OCI-LY7 (cell line): ENCODE measurements around the gene CABYR. TPM values are rescaled to one million over a fixed set of nuclear protein-coding genes. Genes with fewer than 3 reads are reported as not detected.

Experiments used
- BruUV-seq: library from RNA; stranded (reverse); fragments of 400-500 nt; replicated peaks from 2 replicates; lab custom pipeline; 2021; lab: Mats Ljungman, UMichigan
- CTCF ChIA-PET: fragments of 300-600 bp; sonication (Branson Sonifier 250); formaldehyde crosslinking; loops from one replicate; lab custom pipeline; 2022; ENCODE audit warnings: antibody characterized with exemption; ENCODE audit not compliant: unreplicated experiment; lab: Charles Lee
- POLR2A ChIA-PET: fragments of 300-600 bp; sonication (Branson Sonifier 250); formaldehyde crosslinking; loops from one replicate; lab custom pipeline; 2022; ENCODE audit warnings: antibody characterized with exemption; lab: Charles Lee
- DNase-seq: peaks from one replicate; pipeline ENCODE4 v3.0.0-alpha.2; 2015; ENCODE audit warnings: low spot score
- H2AFZ ChIP-seq: fragments of 200-600 bp; sonication (generic), shearing (Covaris generic); 2 replicates; pipeline ENCODE4 v1.6.1; 2014; ENCODE audit warnings: mild to moderate bottlenecking, antibody characterized with exemption, low read length, moderate library complexity
- H3K27ac ChIP-seq: fragments of 200-600 bp; sonication (generic); 2 replicates; pipeline ENCODE4 v1.5.1; 2014; ENCODE audit warnings: mixed run types, low read depth, mild to moderate bottlenecking, moderate library complexity, low read length, inconsistent platforms; ENCODE audit not compliant: poor library complexity, severe bottlenecking
- H3K36me3 ChIP-seq: fragments of 200-600 bp; sonication (generic); 2 replicates; pipeline ENCODE4 v1.6.1; 2014; ENCODE audit warnings: mild to moderate bottlenecking, antibody characterized with exemption, low read length, moderate library complexity, mixed read lengths; ENCODE audit not compliant: insufficient read depth
- H3K4me1 ChIP-seq: fragments of 200-600 bp; sonication (generic); 2 replicates; pipeline ENCODE4 v1.5.1; 2014; ENCODE audit warnings: mild to moderate bottlenecking, low read length; ENCODE audit not compliant: insufficient read depth, poor library complexity, severe bottlenecking
- H3K4me2 ChIP-seq: fragments of 200-600 bp; sonication (generic); 2 replicates; pipeline ENCODE4 v1.6.1; 2014; ENCODE audit warnings: mild to moderate bottlenecking, low read length
- H3K4me3 ChIP-seq: fragments of 200-600 bp; sonication (generic); 2 replicates; pipeline ENCODE4 v1.5.1; 2014; ENCODE audit warnings: mild to moderate bottlenecking, low read depth, low read length; ENCODE audit not compliant: poor library complexity, severe bottlenecking
- H3K79me2 ChIP-seq: fragments of 200-600 bp; sonication (generic); 2 replicates; pipeline ENCODE4 v1.6.1; 2016; ENCODE audit warnings: low read depth, mild to moderate bottlenecking, low read length, moderate library complexity, mixed read lengths; ENCODE audit not compliant: insufficient read depth
- H3K9me2 ChIP-seq: fragments of 200-600 bp; sonication (generic); 2 replicates; pipeline ENCODE4 v1.6.1; 2016; ENCODE audit warnings: mild to moderate bottlenecking, low read length, mixed read lengths; ENCODE audit not compliant: insufficient read depth
- H3K9me3 ChIP-seq: fragments of 200-600 bp; sonication (generic); 2 replicates; pipeline ENCODE4 v1.6.1; 2014; ENCODE audit warnings: mild to moderate bottlenecking, mixed run types, low read length, mixed read lengths
- H4K20me1 ChIP-seq: fragments of 200-600 bp; sonication (generic); 2 replicates; pipeline ENCODE4 v1.6.1; 2014; ENCODE audit warnings: mild to moderate bottlenecking, antibody characterized with exemption, low read length, moderate library complexity, mixed read lengths; ENCODE audit not compliant: insufficient read depth
- CTCF ChIP-seq: fragments of 200-600 bp; sonication (generic); conservative IDR thresholded peaks from 2 replicates; pipeline ENCODE4 v1.5.1; 2014; ENCODE audit warnings: mild to moderate bottlenecking, antibody characterized with exemption, low read length, moderate library complexity, mixed read lengths
- EZH2phosphoT487 ChIP-seq: fragments of 200-600 bp; sonication (generic); IDR thresholded peaks from 2 replicates; pipeline ENCODE4 v1.6.1; 2018; ENCODE audit warnings: low read depth, borderline replicate concordance, mild to moderate bottlenecking, mixed run types, antibody characterized with exemption, low read length, moderate library complexity, mixed read lengths
- intact Hi-C: fragments of 100-400 bp; cut with micrococcal nuclease; formaldehyde crosslinking; loops from one replicate; pipeline ENCODE4 v1.10.0; 2022; ENCODE audit not compliant: unreplicated experiment
- total RNA-seq, 2 experiments: library from RNA; depleted of rRNA in 1 of 2; stranded (reverse); fragments of >200 nt in 1 of 2; shearing (Covaris generic) in 1 of 2; gene quantifications; 2 replicates each; pipeline ENCODE4 v1.2.3, GENCODE V29; 2014 to 2022

Gene CABYR
- total RNA-seq, 2 experiments from 2014 or later = not detected

- Histone ChIP-seq H3K4me2 (no peak overlapping the region), H3K9me3 (peaks cover 6% of the 10 kb centered on the region; the same call in 1 of the 2 replicates), H4K20me1 (no peaks in the 10 kb centered on the region), H3K36me3 (peaks cover 40% of the 10 kb centered on the region), H2AFZ (no peak overlapping the region), H3K79me2 (no peaks in the 10 kb centered on the region), H3K27ac (no peak overlapping the region), H3K9me2 (no peaks in the 10 kb centered on the region), H3K4me1 (peaks cover 14% of the 10 kb centered on the region), H3K4me3 (no peak overlapping the region)
- intact Hi-C loops = no loop called here
- BruUV-seq = no TSS peak
- no peak for TF ChIP-seq CTCF
- TF ChIP-seq EZH2phosphoT487 = no peak
- CTCF ChIA-PET = no interaction called here
- POLR2A ChIA-PET = interaction anchor here (0.7 to 2.0 kb wide), 2 partner anchors 12 to 18 kb away, joined by 3 to 5 read pairs; no protein-coding TSS in a partner anchor
- DNase-seq = no peak
These were observed 42.9 kb upstream of the CABYR start for GRCh38 chr18:24095976-24096375.

- TF ChIP-seq EZH2phosphoT487 (no peak), CTCF (no peak)
- ChIA-PET CTCF (no interaction called here), POLR2A (interaction anchor here (0.9 kb wide), 1 partner anchor 13 kb away, joined by 3 read pairs; no protein-coding TSS in a partner anchor)
- no peak overlapping the region for H3K4me2 ChIP-seq
- no peaks in the 10 kb centered on the region for H3K79me2 ChIP-seq
- BruUV-seq = no TSS peak
- intact Hi-C loops = no loop called here
- H3K4me3 ChIP-seq = no peak overlapping the region
- no peaks in the 10 kb centered on the region for H4K20me1 ChIP-seq
- DNase-seq = no peak
- peaks cover 3% of the 10 kb centered on the region for H3K36me3 ChIP-seq
- no peaks in the 10 kb centered on the region for H3K9me2 ChIP-seq
- H2AFZ ChIP-seq = no peak overlapping the region
- no peaks in the 10 kb centered on the region for H3K9me3 ChIP-seq
- H3K27ac ChIP-seq = no peak overlapping the region
- no peaks in the 10 kb centered on the region for H3K4me1 ChIP-seq
These were observed 35.4 kb upstream of the CABYR start for GRCh38 chr18:24103320-24104021.

GRCh38 chr18:24104486-24104885 is 34.4 kb upstream of the CABYR start:
- BruUV-seq = no TSS peak
- peaks cover 3% of the 10 kb centered on the region for H3K36me3 ChIP-seq
- no peaks in the 10 kb centered on the region for H3K9me2 ChIP-seq
- no peak overlapping the region for H3K27ac ChIP-seq
- no peak overlapping the region for H2AFZ ChIP-seq
- TF ChIP-seq CTCF = no peak
- TF ChIP-seq EZH2phosphoT487 = no peak
- no peak overlapping the region for H3K4me3 ChIP-seq
- intact Hi-C loops = no loop called here
- no peaks in the 10 kb centered on the region for H3K79me2 ChIP-seq
- no peaks in the 10 kb centered on the region for H4K20me1 ChIP-seq
- CTCF ChIA-PET = no interaction called here
- H3K4me1 ChIP-seq = peaks cover 3% of the 10 kb centered on the region
- POLR2A ChIA-PET = interaction anchor here (0.9 kb wide), 1 partner anchor 14 kb away, joined by 3 read pairs; no protein-coding TSS in a partner anchor
- H3K9me3 ChIP-seq = no peaks in the 10 kb centered on the region
- no peak for DNase-seq
- H3K4me2 ChIP-seq = no peak overlapping the region
